SK-N-SH (cell line): ENCODE data around the gene RPH3AL.
"Not testable (repeated sequence)": the region's sequence is repeated elsewhere in the genome, so short reads cannot be mapped to it uniquely, and the experiment has no call there.

Experiments used
- NFIC ChIP-seq: IDR thresholded peaks from 2 replicates; pipeline ENCODE4 v1.4.0; 2012; ENCODE audit warnings: borderline replicate concordance
- POLR2AphosphoS5 ChIP-seq: IDR thresholded peaks from 2 replicates; pipeline ENCODE4 v1.6.1; 2012; ENCODE audit warnings: low read depth, low read length
- RAD21 ChIP-seq: IDR thresholded peaks from 2 replicates; pipeline ENCODE4 v1.6.1; 2012; ENCODE audit warnings: mild to moderate bottlenecking, low read length
- SIN3A ChIP-seq: IDR thresholded peaks from 2 replicates; pipeline ENCODE4 v1.6.1; 2012; ENCODE audit warnings: low read depth, mild to moderate bottlenecking, low read length, moderate library complexity, borderline replicate concordance
- TF ChIP-seq, protein P1 (sequence below): fragments of 200-600 bp; sonication (generic); IDR thresholded peaks from 2 replicates; pipeline ENCODE4 v1.6.1; 2017; ENCODE audit warnings: antibody characterized with exemption, mild to moderate bottlenecking, moderate library complexity
- TF ChIP-seq, protein P2 (sequence below): IDR thresholded peaks from 2 replicates; pipeline ENCODE4 v1.6.1; 2012; ENCODE audit warnings: mild to moderate bottlenecking, low read depth, low read length, moderate library complexity
- TF ChIP-seq, protein P3 (sequence below): fragments of 150-350 bp; IDR thresholded peaks from 2 replicates; pipeline ENCODE4 v1.6.1; 2017; ENCODE audit warnings: antibody characterized with exemption, low read length, low read depth, borderline replicate concordance

DNA sequence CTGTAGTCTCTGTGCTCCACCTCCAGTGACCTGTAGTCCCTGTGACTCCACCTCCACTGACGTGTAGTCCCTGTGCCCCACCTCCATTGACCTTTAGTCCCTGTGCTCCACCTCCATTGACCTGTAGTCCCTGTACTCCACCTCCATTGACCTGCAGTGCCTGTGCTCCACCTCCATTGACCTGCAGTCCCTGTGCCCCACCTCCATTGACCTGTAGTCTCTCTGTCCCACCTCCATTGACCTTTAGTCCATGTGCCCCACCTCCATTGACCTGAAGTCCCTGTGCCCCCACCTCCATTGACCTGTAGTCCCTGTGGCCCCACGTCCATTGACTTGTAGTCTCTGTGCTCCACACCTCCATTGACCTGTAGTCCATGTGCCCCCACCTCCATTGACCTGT, 35.5 kb downstream of the RPH3AL start:
- TF ChIP-seq SIN3A, POLR2AphosphoS5, RAD21, NFIC: not testable (repeated sequence)
- TF ChIP-seq, protein P1, sequence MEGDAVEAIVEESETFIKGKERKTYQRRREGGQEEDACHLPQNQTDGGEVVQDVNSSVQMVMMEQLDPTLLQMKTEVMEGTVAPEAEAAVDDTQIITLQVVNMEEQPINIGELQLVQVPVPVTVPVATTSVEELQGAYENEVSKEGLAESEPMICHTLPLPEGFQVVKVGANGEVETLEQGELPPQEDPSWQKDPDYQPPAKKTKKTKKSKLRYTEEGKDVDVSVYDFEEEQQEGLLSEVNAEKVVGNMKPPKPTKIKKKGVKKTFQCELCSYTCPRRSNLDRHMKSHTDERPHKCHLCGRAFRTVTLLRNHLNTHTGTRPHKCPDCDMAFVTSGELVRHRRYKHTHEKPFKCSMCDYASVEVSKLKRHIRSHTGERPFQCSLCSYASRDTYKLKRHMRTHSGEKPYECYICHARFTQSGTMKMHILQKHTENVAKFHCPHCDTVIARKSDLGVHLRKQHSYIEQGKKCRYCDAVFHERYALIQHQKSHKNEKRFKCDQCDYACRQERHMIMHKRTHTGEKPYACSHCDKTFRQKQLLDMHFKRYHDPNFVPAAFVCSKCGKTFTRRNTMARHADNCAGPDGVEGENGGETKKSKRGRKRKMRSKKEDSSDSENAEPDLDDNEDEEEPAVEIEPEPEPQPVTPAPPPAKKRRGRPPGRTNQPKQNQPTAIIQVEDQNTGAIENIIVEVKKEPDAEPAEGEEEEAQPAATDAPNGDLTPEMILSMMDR = not testable (repeated sequence)
- TF ChIP-seq, protein P2, sequence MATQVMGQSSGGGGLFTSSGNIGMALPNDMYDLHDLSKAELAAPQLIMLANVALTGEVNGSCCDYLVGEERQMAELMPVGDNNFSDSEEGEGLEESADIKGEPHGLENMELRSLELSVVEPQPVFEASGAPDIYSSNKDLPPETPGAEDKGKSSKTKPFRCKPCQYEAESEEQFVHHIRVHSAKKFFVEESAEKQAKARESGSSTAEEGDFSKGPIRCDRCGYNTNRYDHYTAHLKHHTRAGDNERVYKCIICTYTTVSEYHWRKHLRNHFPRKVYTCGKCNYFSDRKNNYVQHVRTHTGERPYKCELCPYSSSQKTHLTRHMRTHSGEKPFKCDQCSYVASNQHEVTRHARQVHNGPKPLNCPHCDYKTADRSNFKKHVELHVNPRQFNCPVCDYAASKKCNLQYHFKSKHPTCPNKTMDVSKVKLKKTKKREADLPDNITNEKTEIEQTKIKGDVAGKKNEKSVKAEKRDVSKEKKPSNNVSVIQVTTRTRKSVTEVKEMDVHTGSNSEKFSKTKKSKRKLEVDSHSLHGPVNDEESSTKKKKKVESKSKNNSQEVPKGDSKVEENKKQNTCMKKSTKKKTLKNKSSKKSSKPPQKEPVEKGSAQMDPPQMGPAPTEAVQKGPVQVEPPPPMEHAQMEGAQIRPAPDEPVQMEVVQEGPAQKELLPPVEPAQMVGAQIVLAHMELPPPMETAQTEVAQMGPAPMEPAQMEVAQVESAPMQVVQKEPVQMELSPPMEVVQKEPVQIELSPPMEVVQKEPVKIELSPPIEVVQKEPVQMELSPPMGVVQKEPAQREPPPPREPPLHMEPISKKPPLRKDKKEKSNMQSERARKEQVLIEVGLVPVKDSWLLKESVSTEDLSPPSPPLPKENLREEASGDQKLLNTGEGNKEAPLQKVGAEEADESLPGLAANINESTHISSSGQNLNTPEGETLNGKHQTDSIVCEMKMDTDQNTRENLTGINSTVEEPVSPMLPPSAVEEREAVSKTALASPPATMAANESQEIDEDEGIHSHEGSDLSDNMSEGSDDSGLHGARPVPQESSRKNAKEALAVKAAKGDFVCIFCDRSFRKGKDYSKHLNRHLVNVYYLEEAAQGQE = not testable (repeated sequence)
- TF ChIP-seq, protein P3, sequence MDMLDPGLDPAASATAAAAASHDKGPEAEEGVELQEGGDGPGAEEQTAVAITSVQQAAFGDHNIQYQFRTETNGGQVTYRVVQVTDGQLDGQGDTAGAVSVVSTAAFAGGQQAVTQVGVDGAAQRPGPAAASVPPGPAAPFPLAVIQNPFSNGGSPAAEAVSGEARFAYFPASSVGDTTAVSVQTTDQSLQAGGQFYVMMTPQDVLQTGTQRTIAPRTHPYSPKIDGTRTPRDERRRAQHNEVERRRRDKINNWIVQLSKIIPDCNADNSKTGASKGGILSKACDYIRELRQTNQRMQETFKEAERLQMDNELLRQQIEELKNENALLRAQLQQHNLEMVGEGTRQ = not testable (repeated sequence)
